H1 (cell line): Measurements from ENCODE around the gene DYNC1LI1. TPM values are rescaled to one million over a fixed set of nuclear protein-coding genes. Genes with fewer than 3 reads are reported as not detected.

Experiments used
- CTCF ChIA-PET: fragments of 300-600 bp; sonication (Branson Sonifier 250); formaldehyde crosslinking; loops from one replicate; lab custom pipeline; 2021; ENCODE audit not compliant: partially characterized antibody; lab: Charles Lee
- POLR2A ChIA-PET: fragments of 300-600 bp; sonication (Branson Sonifier 250); formaldehyde crosslinking; loops from one replicate; lab custom pipeline; 2021; ENCODE audit warnings: inconsistent platforms; ENCODE audit not compliant: partially characterized antibody; lab: Charles Lee
- DNase-seq, 2 experiments: peaks; one replicate each; pipeline versions ENCODE4 v3.0.0 to v3.0.0-alpha.2; 2010 to 2022; ENCODE audit warnings: low spot score in 2 of 2, low read depth in 1 of 2, mixed read lengths in 1 of 2
- FAIRE-seq: peaks from 2 replicates; lab custom pipeline; 2011; peaks lifted over from hg19 to GRCh38; lab: Jason Lieb, UNC
- H2AFZ ChIP-seq: 2 replicates; pipeline ENCODE4 v1.8.1; 2012; ENCODE audit warnings: low read length, inconsistent platforms
- H2AK5ac ChIP-seq: 2 replicates; pipeline ENCODE4 v1.6.1; 2013; ENCODE audit warnings: low read depth, low read length
- H2BK120ac ChIP-seq: replicated peaks from 2 replicates; pipeline ENCODE3; 2013; ENCODE audit warnings: low read depth, low read length, inconsistent platforms
- H2BK12ac ChIP-seq: 2 replicates; pipeline ENCODE4 v1.6.1; 2013; ENCODE audit warnings: low read depth, low read length
- H2BK15ac ChIP-seq: 2 replicates; pipeline ENCODE4 v1.6.1; 2013; ENCODE audit warnings: low read length
- H2BK20ac ChIP-seq: 2 replicates; pipeline ENCODE4 v1.6.1; 2013; ENCODE audit warnings: low read length
- H2BK5ac ChIP-seq: 2 replicates; pipeline ENCODE4 v1.6.1; 2013; ENCODE audit warnings: low read depth, low read length
- H3K14ac ChIP-seq: 2 replicates; pipeline ENCODE4 v1.6.1; 2013; ENCODE audit warnings: inconsistent platforms; ENCODE audit not compliant: insufficient read length
- H3K18ac ChIP-seq: 2 replicates; pipeline ENCODE4 v1.6.1; 2013; ENCODE audit warnings: low read length; ENCODE audit errors: extremely low read depth
- H3K23ac ChIP-seq: 2 replicates; pipeline ENCODE4 v1.6.1; 2013; ENCODE audit warnings: inconsistent platforms; ENCODE audit not compliant: insufficient read length
- H3K23me2 ChIP-seq: 2 replicates; pipeline ENCODE4 v1.6.1; 2013; ENCODE audit warnings: low read depth, low read length
- H3K27ac ChIP-seq: 2 replicates; pipeline ENCODE4 v1.6.1; 2011; ENCODE audit warnings: low read depth, low read length, inconsistent platforms
- H3K27me3 ChIP-seq, 4 experiments: replicated peaks in 1 of 4; 1 replicate in 1 of 4; 2 replicates in 3 of 4; pipeline versions ENCODE4 v1.6.1 to v1.8.1; 2011 to 2013; ENCODE audit warnings: low read length in 3 of 4, mild to moderate bottlenecking in 3 of 4, inconsistent platforms in 2 of 4, mixed read lengths in 2 of 4, moderate library complexity in 1 of 4; ENCODE audit not compliant: control insufficient read depth in 3 of 4, insufficient read depth in 3 of 4; ENCODE audit errors: extremely low read depth in 1 of 4
- H3K36me3 ChIP-seq, 4 experiments: 2 replicates each; pipeline versions ENCODE4 v1.6.1 to v1.8.1; 2011 to 2013; ENCODE audit warnings: mild to moderate bottlenecking in 4 of 4, low read length in 3 of 4, moderate library complexity in 2 of 4, control low read depth in 1 of 4, inconsistent platforms in 1 of 4; ENCODE audit not compliant: insufficient read depth in 4 of 4, control insufficient read depth in 2 of 4
- H3K4ac ChIP-seq: replicated peaks from 2 replicates; pipeline ENCODE3; 2013; ENCODE audit warnings: low read length, low read depth, mixed read lengths, inconsistent platforms; ENCODE audit not compliant: insufficient read length
- H3K4me1 ChIP-seq, 4 experiments: replicated peaks in 1 of 4; 1 replicate in 1 of 4; 2 replicates in 3 of 4; pipeline versions ENCODE4 v1.6.1 to v1.8.1; 2011 to 2013; ENCODE audit warnings: low read length in 3 of 4, inconsistent platforms in 2 of 4, mixed read lengths in 1 of 4; ENCODE audit not compliant: insufficient read depth in 4 of 4, control insufficient read depth in 3 of 4
- H3K4me2 ChIP-seq, 2 experiments: 2 replicates each; pipeline versions ENCODE4 v1.6.1 to v1.8.1; 2011 to 2013; ENCODE audit warnings: low read depth in 2 of 2, low read length in 2 of 2, control low read depth in 1 of 2, inconsistent platforms in 1 of 2, mild to moderate bottlenecking in 1 of 2; ENCODE audit not compliant: insufficient read depth in 1 of 2
- H3K4me3 ChIP-seq, 4 experiments: fragments of 200-600, 300-600 bp in 1 of 4; sonication (generic), shearing (Covaris generic), sonication (Bioruptor Twin) in 1 of 4; 2 replicates each; pipeline versions ENCODE4 v1.5.1 to v1.8.1; 2011 to 2016; ENCODE audit warnings: low read length in 4 of 4, low read depth in 3 of 4, control low read depth in 2 of 4, inconsistent platforms in 2 of 4, mild to moderate bottlenecking in 2 of 4, mixed read lengths in 1 of 4, moderate library complexity in 1 of 4; ENCODE audit not compliant: insufficient read depth in 2 of 4; ENCODE audit errors: extremely low read depth in 1 of 4
- H3K56ac ChIP-seq: replicated peaks from 2 replicates; pipeline ENCODE3; 2013; ENCODE audit warnings: low read depth, mild to moderate bottlenecking, mixed read lengths, low read length, inconsistent platforms; ENCODE audit not compliant: insufficient read length
- H3K79me1 ChIP-seq: 2 replicates; pipeline ENCODE4 v1.6.1; 2013; ENCODE audit warnings: low read depth, low read length, control low read depth
- H3K79me2 ChIP-seq, 2 experiments: 2 replicates each; pipeline versions ENCODE4 v1.6.1 to v1.8.1; 2012 to 2013; ENCODE audit warnings: low read length in 2 of 2, mild to moderate bottlenecking in 2 of 2, inconsistent platforms in 1 of 2; ENCODE audit not compliant: insufficient read depth in 2 of 2, control insufficient read depth in 1 of 2
- H3K9ac ChIP-seq, 4 experiments: replicated peaks in 1 of 4; 1 replicate in 1 of 4; 2 replicates in 3 of 4; pipeline versions ENCODE4 v1.6.1 to v1.8.1; 2011 to 2013; ENCODE audit warnings: low read depth in 3 of 4, low read length in 3 of 4, control low read depth in 2 of 4, mild to moderate bottlenecking in 2 of 4, moderate library complexity in 2 of 4, inconsistent platforms in 1 of 4; ENCODE audit errors: extremely low read depth in 1 of 4
- H3K9me3 ChIP-seq, 2 experiments: 2 replicates each; pipeline versions ENCODE4 v1.6.1 to v1.8.1; 2012 to 2013; ENCODE audit warnings: mild to moderate bottlenecking in 2 of 2, moderate library complexity in 2 of 2, control low read depth in 1 of 2, inconsistent platforms in 1 of 2, low read depth in 1 of 2, low read length in 1 of 2, mixed read lengths in 1 of 2; ENCODE audit not compliant: insufficient read depth in 2 of 2
- H4K20me1 ChIP-seq, 2 experiments: replicated peaks in 1 of 2; 2 replicates each; pipeline versions ENCODE3 to v1.8.1; 2011 to 2013; ENCODE audit warnings: inconsistent platforms in 2 of 2, low read length in 2 of 2, mild to moderate bottlenecking in 1 of 2; ENCODE audit not compliant: insufficient read depth in 2 of 2, control insufficient read depth in 1 of 2
- H4K5ac ChIP-seq: 2 replicates; pipeline ENCODE4 v1.6.1; 2013; ENCODE audit warnings: low read length, low read depth, mixed read lengths, inconsistent platforms; ENCODE audit not compliant: insufficient read length
- H4K8ac ChIP-seq: 2 replicates; pipeline ENCODE4 v1.8.0; 2013; ENCODE audit warnings: mild to moderate bottlenecking, moderate library complexity, low read length, inconsistent platforms; ENCODE audit not compliant: insufficient read depth; ENCODE audit errors: extremely low read depth
- H4K91ac ChIP-seq: replicated peaks from 2 replicates; pipeline ENCODE3; 2013; ENCODE audit warnings: low read length, mixed read lengths, inconsistent platforms; ENCODE audit not compliant: insufficient read length
- ATF2 ChIP-seq: IDR thresholded peaks from 2 replicates; pipeline ENCODE4 v1.6.1; 2012; ENCODE audit warnings: low read length, inconsistent platforms
- BCL11A ChIP-seq, 2 experiments: IDR thresholded peaks; one replicate each; pipeline ENCODE4 v1.6.1; 2011; ENCODE audit warnings: low read depth in 2 of 2, low read length in 2 of 2, mild to moderate bottlenecking in 2 of 2
- BRCA1 ChIP-seq: IDR thresholded peaks from 2 replicates; pipeline ENCODE4 v1.6.1; 2012; ENCODE audit warnings: low read depth, low read length, improper control_type of control experiment
- CHD1 ChIP-seq: IDR thresholded peaks from 2 replicates; pipeline ENCODE4 v1.6.1; 2012; ENCODE audit warnings: low read depth, low read length, improper control_type of control experiment
- CHD2 ChIP-seq: IDR thresholded peaks from 2 replicates; pipeline ENCODE4 v1.6.1; 2012; ENCODE audit warnings: low read length, improper control_type of control experiment
- CREB1 ChIP-seq: IDR thresholded peaks from 2 replicates; pipeline ENCODE4 v1.6.1; 2012; ENCODE audit warnings: inconsistent platforms
- FOSL1 ChIP-seq: IDR thresholded peaks from 2 replicates; pipeline ENCODE4 v1.6.1; 2011; ENCODE audit warnings: mild to moderate bottlenecking, low read depth, low read length, moderate library complexity; ENCODE audit not compliant: insufficient read depth
- HDAC6 ChIP-seq: IDR thresholded peaks from one replicate; pipeline ENCODE4 v1.7.1; 2012; ENCODE audit warnings: low read depth, mild to moderate bottlenecking, inconsistent platforms, low read length, moderate library complexity
- KDM1A ChIP-seq: fragments of 200-600, 300-600 bp; sonication (generic); IDR thresholded peaks from 2 replicates; pipeline ENCODE4 v1.7.1; 2016; ENCODE audit warnings: mild to moderate bottlenecking, low read length, borderline replicate concordance
- RXRA ChIP-seq: IDR thresholded peaks from 2 replicates; pipeline ENCODE4 v1.6.1; 2011; ENCODE audit warnings: low read depth, mild to moderate bottlenecking, low read length, moderate library complexity; ENCODE audit not compliant: insufficient read depth
- SIRT6 ChIP-seq: IDR thresholded peaks from one replicate; pipeline ENCODE4 v1.7.1; 2012; ENCODE audit warnings: low read length, inconsistent platforms
- SP1 ChIP-seq: IDR thresholded peaks from 2 replicates; pipeline ENCODE4 v1.6.1; 2011; ENCODE audit warnings: low read depth, low read length
- SP2 ChIP-seq: IDR thresholded peaks from 2 replicates; pipeline ENCODE4 v1.6.1; 2012; ENCODE audit warnings: mild to moderate bottlenecking, low read length, inconsistent platforms
- TBP ChIP-seq: IDR thresholded peaks from 2 replicates; pipeline ENCODE4 v1.6.1; 2011; ENCODE audit warnings: low read depth, low read length, improper control_type of control experiment
- TCF12 ChIP-seq: IDR thresholded peaks from 2 replicates; pipeline ENCODE4 v1.6.1; 2011; ENCODE audit warnings: low read depth, mild to moderate bottlenecking, low read length
- WGBS, 2 experiments: shearing (Covaris generic) in 1 of 2; methylation state at CpG; one replicate each; pipeline versions ENCODE4 v1.1.6 to v1.1.7; 2013 to 2015; ENCODE audit warnings: low lambda C conversion rate in 2 of 2, mixed read lengths in 2 of 2, inconsistent platforms in 1 of 2, low coverage in 1 of 2, missing lambda C conversion rate in 1 of 2; ENCODE audit not compliant: insufficient replicate concordance in 2 of 2, insufficient coverage in 1 of 2, insufficient read length in 1 of 2; ENCODE audit errors: extremely low coverage in 1 of 2, missing lambda C conversion rate in 1 of 2; 5-methylcytosine and 5-hydroxymethylcytosine counted together
- polyA plus RNA-seq, 7 experiments: library from polyadenylated mRNA; depleted of rRNA in 3 of 7; stranded (reverse) in 5 of 7; unstranded in 2 of 7; fragments of >200 nt in 5 of 7; fragments of 200-250 nt in 2 of 7; gene quantifications; 1 replicate in 5 of 7; 2 replicates in 1 of 7; 4 replicates in 1 of 7; pipeline versions ENCODE4 v1.2.1 to v1.2.3, GENCODE V29; 2011 to 2013; ENCODE audit warnings: missing spikeins in 2 of 7, mixed read lengths in 2 of 7
- total RNA-seq: library from RNA; stranded (reverse); fragmentation: NEBNext Ultra II Directional; extraction: Animal tissue kit (Norgen Biotek cat#: 25700); gene quantifications from 2 replicates; pipeline ENCODE4 v1.2.1, GENCODE V29; 2021

Gene DYNC1LI1
- total and polyA plus RNA-seq, 2 of the 8 experiments (the other 6 are each of a cell fraction or from before 2014, with no cell fraction given): 13.6 to 45.1 TPM

GRCh38 chr3:32484436-32484835 is 86.2 kb downstream of the DYNC1LI1 start:
- H3K23me2 ChIP-seq: no peaks in the 10 kb centered on the region
- DNase-seq (no peak), FAIRE-seq (no peak)
- H4K91ac ChIP-seq: no peak overlapping the region
- H2AK5ac ChIP-seq: no peak overlapping the region
- H2BK12ac ChIP-seq: no peak overlapping the region
- 99 to 100% methylated on average over 2 to 6 of the region's 6 CpGs for WGBS, 2 experiments
- H3K79me2 ChIP-seq: no peaks in the 10 kb centered on the region
- H3K14ac ChIP-seq: no peak overlapping the region
- no peak overlapping the region for H4K5ac ChIP-seq
- H2BK120ac ChIP-seq: no peak overlapping the region
- no peak overlapping the region for H3K9ac ChIP-seq
- H3K27ac ChIP-seq: no peak overlapping the region
- H3K18ac ChIP-seq: no peak overlapping the region
- H2BK15ac ChIP-seq: no peak overlapping the region
- no peak overlapping the region for H3K56ac ChIP-seq
- ChIA-PET POLR2A (interaction anchor here (0.6 kb wide), 1 partner anchor 12 kb away, joined by 3 read pairs; no protein-coding TSS in a partner anchor), CTCF (interaction anchor here (1.4 kb wide), 1 partner anchor 307 kb away, joined by 6 read pairs; no protein-coding TSS in a partner anchor)
- peaks cover 0 to 16% (median 7%) of the 10 kb centered on the region in 4 experiments; a peak in 2 of 8 replicates for H3K36me3 ChIP-seq
- no peak overlapping the region for H3K4me2 ChIP-seq
- H3K4ac ChIP-seq: no peak overlapping the region
- no peak overlapping the region for H2BK5ac ChIP-seq
- no peaks in the 10 kb centered on the region for H3K79me1 ChIP-seq
- no peak overlapping the region for H2BK20ac ChIP-seq
- no peak overlapping the region for H2AFZ ChIP-seq
- H3K4me1 ChIP-seq: no peaks in the 10 kb centered on the region
- H4K8ac ChIP-seq: no peak overlapping the region
- no peaks in the 10 kb centered on the region for H3K9me3 ChIP-seq
- no peaks in the 10 kb centered on the region for H3K27me3 ChIP-seq
- H3K23ac ChIP-seq: no peak overlapping the region
- H4K20me1 ChIP-seq: peaks cover 0 to 1% of the 10 kb centered on the region in 2 experiments
- H3K4me3 ChIP-seq: no peak overlapping the region
- TF ChIP-seq SIRT6: no peak
- no peak for TF ChIP-seq HDAC6
- TF ChIP-seq TBP: no peak
- TF ChIP-seq BRCA1: no peak
- TF ChIP-seq SP1: no peak
- no peak for TF ChIP-seq SP2
- no peak for TF ChIP-seq FOSL1
- TF ChIP-seq RXRA: no peak
- no peak for TF ChIP-seq KDM1A
- no peak for TF ChIP-seq BCL11A (IDR thresholded peaks at IDR 0.05; ENCODE audit: low read depth in 2 of 2, low read length in 2 of 2)
- no peak for TF ChIP-seq CREB1
- TF ChIP-seq CHD2: no peak
- no peak for TF ChIP-seq ATF2
- TF ChIP-seq TCF12: no peak
- no peak for TF ChIP-seq CHD1
